HG02884 (cell line): ENCODE results near the gene SECISBP2.

Source experiments
- ATAC-seq: cut with Tn5 transposase; IDR thresholded peaks from one replicate; pipeline ENCODE4 v1.9.1; 2021; ENCODE audit warnings: mild to moderate bottlenecking, moderate library complexity; ENCODE audit not compliant: unreplicated experiment

SECISBP2 gene

DNA sequence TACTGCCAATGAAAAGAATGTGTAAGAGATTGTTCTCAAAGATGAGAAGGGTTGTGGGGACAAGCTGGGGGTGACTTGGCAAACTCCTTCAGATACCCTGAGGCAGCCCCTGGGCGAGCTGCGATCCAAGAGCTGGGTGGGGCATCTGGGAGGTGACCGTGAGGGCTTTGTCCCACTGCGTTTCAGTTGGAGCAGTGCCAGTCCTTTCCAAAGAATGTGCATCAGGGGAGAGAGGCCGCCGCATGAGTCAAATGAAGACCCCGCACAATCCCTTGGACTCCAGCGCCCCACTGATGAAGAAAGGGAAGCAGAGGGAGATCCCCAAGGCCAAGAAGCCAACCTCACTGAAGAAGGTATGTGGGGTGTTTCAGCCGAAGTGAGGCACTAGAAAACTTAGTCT, 28.4 kb downstream of the SECISBP2 start:
- no peak for ATAC-seq

DNA sequence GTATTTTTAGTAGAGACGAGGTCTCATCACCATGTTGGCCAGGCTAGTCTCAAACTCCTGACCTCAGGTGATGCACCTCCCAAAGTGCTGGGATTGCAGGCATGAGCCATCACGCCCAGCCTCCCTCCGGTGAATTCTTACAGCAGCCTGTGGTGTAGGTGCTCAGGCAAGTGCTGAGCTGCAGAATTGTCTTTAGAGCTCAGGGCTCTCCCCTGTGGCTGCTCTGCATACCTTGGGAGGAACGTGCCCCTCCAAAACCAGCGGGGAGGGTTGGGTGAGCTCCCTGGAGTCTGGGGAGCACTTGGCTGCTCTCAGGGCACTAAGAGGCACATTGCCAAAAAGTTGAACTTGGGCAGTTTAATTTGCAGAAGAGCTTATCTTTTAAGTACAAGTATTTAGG, 29.4 kb downstream of the SECISBP2 start:
- no peak for ATAC-seq

DNA sequence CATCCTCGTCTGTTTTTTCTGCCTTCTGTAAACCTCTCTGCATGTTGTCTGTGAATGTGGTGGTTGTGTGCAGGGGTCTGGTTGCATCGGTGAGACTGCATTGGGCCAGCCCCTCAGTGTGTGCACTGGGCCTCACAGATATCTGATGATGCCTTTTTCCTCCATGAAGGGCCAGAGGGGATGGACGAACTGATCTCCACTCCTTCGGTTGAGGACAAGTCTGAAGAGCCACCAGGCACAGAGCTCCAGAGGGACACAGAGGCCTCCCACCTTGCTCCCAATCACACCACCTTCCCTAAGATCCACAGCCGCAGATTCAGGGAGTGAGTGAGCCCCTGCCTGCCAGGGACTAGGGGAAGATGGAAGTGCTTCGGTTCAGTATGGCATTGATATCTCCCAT, 31.3 kb downstream of the SECISBP2 start:
- ATAC-seq, result no peak

DNA sequence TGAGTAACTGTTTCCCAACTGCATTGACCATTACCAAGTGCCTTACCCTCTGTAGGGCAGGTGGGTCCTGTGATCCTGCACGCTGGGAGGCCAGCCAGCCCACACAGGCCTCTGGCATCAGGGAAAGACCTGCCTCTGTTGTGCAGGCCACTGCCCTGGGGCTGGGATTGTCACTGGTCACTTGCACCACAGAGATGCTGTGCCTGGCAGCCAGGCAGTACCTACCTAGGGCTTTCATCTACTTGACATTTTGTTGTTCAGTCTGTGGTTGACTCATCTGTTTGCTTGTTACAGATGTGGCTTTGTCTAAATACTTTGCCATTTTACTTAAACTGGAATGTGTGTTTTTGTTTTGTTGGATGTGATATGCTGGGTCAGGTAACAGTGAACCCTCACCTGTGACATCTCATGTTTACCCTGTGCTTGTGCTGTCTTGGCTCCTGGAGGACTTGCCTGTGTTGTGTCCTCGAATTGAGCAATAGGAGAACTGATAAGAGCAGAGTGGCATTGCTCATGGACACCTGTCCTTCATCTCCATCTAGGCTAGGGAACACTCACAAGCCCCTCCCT, 32.8 kb downstream of the SECISBP2 start:
- no peak for ATAC-seq

DNA sequence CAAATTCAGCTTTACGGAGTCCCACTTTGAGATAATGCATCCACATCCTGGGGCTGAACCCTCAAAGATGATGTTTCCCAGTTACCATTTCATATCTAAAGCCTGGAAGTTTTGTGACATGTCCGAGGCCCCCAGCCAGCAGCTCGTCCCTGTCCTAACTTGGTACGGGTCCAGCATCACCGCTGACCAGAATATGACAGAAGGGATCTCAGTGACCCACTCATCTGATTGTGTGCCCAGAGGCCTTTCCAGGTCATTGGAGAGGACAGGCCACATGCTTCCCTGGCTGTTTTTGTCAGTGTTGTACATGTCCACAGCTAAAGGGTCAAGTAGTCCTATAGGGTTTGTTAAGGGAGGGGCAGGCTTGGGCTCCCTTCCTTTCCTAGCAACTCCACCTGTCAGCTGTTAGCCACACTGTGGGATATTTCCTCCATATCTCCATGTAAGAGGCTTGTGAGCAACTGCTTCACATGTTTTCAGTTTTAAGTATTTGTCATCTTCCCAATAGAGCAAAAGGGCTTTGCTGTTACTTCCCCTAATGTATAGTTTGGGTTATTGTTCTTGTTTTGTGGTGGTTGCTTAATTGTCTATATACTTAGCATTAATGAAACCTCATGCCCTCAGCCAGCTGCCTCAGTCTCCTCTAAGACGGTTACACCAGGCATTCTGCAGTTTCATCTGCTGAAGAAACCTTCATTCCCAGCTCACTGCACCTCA, 33.4 kb downstream of the SECISBP2 start:
- no peak for ATAC-seq

DNA sequence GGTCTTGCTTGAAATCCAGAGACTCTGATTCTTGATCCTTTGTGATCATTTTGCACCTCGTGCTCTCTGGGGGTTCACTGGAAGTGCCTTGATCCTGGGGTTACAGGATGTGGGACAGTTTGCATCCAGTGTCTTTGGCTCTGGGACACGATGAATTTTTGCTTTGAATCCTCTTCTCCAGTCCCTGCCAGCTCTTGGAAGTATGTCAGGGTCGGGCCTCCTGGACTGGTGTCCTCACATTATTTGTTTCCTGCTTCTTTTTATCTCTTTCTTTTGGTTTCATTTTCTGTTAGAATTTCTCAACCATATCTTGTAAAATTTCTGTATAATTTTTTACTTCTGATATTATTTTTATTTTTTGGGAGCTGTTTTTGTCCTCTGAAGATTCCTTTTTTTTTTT, 34.2 kb downstream of the SECISBP2 start:
- no peak for ATAC-seq

DNA sequence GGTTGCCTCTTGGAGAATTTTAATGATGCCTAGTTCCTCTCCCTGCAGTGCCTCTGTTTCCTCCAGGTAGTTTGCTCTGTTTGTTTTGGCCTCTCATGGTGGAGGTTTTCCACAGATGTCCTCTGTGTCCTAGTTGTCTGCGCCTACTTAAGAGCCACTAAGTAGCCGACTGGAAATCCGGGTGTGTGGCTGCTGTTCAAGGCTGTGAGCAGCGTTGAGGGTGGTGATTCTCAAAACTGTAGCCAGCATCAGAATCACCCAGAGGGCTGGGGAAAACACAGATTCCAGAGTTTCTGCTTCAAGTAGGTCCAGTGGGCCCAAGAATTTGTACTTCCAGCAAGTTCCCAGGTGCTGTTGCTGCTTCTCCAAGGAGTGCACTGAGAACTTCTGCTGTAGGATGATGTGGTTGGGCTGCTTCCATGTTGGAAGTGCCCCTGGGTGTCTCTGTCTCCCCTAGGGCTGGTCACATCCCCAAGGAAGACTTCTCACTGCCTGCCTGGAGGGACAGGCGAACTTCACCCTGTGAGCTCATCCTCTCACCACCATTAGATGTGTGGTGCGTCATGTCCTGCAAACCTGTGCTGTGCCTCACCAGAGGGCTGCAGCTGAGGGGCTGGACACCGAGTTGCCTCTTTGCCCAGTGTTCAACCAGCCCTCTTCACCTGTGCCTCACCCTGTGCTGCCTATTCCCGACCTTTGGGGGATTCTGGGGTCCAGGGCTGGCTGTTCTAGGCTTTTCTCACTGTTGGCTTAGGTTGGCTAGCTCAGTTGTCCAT, 34.8 kb downstream of the SECISBP2 start:
- no peak for ATAC-seq

DNA sequence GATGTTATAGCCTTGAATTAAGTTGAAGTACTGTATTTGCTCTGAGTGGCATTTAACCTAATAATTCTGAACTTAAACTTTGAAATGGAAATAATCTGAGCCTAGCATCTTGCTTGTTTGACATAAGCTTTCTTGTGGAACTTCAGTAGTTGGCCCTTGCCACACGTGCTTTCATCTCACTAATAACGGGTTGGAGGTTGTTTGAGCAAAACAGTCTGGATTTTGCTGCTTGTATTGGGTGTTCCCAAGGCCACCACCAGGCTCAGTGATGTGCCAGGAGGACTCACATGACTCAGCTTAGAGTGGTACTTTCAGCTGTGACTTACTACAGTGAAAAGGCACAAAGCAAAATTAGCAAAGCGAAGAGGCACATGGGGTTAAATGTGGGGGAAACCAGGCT, 35.7 kb downstream of the SECISBP2 start:
- ATAC-seq, result no peak

DNA sequence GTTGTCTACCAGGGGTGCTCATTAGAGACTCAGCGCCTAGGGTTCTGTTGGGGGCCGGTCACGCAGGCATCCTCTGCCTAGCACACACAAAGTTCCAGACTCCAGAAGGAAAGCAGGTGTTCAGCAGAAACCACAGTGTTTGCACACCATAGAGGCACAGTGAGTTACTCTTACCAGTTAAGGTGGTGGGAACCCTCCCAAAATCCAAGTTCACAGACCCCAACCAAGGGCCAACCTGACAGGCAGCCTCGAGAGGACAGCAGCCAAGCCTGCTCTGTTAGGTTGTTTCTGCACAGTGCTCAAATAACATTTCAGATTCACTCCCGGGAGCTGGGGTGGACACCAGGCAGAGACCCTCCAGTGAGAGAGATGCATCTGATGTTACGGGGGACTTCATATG, 36.2 kb downstream of the SECISBP2 start:
- no peak for ATAC-seq

DNA sequence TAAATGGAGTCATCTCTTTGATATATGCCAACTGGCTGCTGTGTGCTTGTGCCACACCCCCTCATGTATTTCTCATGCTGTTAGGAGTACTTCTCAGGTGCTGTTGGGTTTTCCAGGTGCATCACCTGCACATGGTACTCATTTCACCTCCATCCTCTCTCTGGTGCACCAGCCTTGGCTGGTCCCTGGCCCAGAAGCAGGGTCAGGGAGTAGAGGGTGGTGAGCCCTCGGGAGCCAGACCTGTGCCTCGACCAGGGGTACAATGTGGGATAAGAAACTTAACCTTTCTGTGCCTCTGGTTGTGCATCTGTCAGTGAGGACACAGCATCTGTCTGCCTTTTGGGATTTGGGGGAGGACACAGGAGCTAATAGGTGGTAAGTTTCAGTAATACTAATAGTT, 38.5 kb downstream of the SECISBP2 start:
- ATAC-seq, result no peak

DNA sequence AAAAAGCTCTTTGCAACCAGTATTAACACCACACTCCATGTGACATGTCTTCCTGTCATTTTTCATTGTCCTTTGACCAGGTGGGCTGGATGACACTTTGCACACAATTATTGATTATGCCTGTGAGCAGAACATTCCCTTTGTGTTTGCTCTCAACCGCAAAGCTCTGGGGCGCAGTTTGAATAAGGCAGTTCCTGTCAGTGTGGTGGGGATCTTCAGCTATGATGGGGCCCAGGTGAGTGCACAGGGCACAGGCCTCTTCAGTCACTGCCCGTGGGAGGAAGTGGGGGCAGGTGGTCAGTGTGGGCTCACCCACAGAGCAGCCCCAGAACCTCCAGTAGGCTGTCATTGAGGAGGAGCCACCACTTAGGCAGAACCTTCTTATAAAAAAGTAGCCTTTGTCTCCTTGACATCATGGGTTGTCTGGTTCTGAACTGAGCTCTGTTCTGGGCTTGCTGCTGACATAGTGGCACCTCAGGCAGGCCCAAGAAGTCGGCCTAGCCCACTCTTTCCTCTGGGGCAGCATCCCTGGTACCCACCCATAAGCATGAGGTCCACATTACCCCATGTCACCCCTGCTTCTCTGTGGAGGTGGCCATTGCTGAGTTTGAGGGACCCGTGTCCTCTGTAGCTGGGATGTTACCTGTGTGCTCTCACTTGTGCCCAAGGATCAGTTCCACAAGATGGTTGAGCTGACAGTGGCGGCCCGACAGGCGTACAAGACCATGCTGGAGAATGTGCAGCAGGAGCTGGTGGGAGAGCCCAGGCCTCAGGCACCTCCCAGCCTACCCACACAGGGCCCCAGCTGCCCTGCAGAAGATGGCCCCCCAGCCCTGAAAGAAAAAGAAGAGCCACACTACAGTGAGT, 39.3 kb downstream of the SECISBP2 start:
- no peak for ATAC-seq

DNA sequence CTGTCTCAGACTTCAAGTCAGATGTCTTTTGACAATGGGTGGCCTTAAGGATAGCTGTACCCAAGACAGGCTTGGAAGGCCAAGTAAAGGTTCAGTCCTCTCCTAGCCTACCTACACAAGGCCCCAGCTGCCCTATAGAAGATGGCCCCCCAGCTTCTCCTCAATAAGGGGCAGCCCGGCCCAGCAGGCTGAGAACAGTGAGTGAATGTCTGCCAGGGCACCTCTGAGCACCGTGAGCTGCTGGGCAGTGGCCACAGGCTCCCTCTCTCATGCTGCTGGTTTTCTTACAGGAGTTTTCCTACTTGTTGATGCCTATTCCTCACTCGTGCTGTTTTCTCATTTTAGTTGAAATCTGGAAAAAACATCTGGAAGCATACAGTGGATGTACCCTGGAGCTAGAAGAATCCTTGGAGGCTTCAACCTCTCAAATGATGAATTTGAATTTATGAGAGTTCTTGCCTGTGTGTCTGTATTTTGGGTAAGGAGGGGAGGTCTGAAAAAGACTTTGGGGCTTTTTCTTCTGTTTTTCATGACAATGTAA, 40.1 kb downstream of the SECISBP2 start:
- no peak for ATAC-seq

DNA sequence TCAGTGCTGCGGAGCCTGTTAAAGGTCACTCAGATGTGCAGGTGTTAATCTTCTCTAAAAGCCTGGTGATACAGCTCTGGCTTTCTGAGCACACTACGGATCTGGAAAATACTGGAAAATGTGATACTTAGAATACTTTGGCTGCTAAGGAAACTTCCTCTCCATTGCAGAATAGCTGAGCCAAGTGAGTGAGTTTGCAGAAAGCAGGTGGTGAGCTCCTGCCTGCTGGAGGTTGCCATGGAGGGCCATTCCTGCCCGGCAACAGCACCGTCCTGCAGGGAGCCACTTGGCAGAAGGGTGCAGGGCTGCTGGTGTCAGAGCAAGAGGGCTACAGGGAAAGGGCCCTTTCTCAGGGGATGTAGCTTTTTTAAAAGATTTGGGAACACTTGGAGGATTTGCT, 40.7 kb downstream of the SECISBP2 start:
- no peak for ATAC-seq

DNA sequence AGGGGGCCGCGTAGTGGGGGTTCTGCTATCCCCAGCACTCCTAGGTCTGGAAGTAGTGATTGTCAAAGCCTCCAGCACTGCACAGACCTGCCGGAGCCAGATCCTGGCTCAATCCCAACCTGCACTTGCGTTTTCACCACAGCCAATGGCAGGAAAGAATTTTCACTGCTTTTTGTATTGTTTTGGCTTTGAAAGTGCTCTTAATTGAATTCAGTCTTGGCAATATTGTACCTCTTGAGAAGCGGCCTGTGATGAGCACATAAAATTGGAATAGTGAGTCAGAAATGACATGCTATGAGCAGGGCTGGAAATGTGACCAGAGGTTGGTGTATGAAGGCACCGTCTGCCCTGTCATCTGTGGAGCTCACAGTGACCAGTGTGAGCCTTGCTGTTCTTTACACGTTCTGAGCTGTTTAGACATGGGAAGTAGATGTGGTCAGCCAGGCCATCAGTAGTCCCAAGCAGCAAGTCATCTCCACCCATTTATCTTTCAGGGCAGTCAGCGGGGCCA, 41.5 kb downstream of the SECISBP2 start:
- no peak for ATAC-seq

DNA sequence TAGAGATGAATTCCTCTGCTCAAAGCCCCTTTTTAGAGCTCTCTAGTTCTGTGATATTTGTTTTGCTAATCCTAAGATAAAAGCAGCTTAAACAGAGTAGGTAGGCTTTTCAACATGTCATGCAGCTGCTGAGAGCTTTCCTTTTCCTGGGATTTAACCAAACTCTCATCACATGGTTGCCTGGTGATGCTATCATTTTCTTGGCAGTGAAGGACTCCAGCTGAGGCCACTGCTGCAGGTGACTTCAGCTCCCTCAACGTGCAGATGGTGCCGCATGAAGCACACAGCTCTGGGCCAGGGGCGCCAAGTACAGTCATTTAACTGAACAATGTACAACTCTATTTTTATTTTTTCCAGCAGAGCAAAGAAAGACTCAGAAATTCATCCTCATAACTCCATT, 42.2 kb downstream of the SECISBP2 start:
- no peak for ATAC-seq

DNA sequence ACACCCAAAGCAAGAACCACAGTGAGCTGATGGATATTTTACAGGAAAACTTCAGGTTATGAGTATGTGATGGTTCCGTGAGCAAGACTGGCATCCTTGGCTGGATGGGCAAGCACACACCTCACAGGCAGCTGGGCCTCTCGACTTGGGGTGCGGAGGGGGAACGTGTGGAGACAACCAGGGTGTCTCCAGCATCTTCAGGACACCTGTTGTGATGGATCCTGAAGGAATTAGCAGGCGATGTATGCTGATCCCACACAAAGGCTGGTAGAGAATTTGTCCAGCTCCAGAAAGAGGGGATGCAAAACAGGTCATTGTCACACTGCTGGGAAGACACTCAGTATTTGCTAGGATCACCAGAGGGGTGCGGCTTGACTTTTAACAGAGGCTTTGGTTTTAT, 42.7 kb downstream of the SECISBP2 start:
- ATAC-seq, result no peak

DNA sequence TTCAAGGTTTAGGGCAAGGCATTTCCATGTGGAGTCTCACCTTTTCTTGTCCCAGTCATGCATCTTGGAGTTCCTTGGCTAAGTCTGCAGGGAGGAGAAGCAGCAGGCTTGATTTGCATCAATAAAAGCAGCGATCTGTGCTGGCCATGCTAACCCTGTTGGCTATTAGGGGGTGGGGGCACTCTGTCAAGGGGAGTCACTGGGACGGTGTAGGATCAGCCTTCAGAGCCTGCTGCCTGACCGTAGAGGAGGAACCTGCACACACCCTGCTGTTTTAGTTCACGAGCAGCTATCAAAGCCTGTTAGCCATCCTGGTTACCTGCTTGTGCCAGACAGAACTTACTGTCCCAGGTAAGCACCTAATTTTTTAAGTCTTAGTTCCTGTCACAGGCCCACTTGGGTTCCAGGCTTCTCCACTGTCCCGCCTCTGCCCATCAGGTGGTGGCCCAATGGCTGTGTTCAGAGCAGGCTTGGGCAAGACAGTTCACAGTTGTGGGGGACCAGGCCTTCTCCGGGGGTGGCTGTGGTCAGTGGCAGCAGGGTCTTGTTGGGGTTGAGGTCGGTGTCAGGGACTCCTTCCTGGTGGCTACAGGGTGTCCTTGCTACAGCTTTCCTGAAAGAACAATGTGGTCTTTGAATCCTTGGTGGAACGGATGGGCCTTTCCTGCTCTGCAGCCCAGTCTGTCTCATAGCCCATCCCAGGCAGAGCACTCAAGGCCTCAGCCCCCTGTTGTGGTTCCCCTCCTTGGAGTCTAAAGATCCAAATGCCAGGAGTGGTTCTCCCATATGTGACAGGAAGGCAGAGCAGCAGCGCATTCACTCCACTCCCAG, 43.7 kb downstream of the SECISBP2 start:
- no peak for ATAC-seq

DNA sequence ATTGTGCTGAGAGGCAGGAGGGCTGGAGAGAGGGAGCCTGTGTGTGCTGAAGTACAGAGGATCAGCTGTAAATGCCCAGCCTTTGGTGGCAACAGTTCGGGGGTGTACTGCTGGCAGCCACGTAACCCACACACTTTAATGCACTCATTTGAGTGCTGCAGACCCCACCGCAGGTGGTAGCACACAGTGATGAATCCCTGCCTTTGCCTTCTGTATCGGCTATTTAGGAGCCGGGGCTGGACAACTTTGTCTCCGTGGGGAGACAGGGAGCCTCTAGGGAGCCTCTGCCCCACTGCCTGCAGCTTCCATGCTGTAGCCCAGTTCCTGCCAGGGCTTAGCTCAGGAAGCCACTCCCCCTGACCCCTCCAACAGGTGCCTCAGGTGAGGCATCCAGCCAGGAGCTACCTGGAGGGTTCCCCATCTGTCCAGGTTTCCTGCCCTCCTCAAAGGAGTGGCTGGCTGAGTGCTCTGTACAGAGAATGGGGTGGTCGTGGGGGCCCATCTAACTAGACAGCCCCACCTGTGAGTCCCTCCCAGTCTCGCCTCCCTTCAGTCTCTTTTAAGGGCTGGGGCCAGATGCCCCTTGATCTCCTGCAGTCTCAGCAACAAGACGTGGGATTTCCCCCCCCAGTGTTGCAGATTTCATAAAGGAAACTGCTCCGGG, 44.5 kb downstream of the SECISBP2 start:
- no peak for ATAC-seq

DNA sequence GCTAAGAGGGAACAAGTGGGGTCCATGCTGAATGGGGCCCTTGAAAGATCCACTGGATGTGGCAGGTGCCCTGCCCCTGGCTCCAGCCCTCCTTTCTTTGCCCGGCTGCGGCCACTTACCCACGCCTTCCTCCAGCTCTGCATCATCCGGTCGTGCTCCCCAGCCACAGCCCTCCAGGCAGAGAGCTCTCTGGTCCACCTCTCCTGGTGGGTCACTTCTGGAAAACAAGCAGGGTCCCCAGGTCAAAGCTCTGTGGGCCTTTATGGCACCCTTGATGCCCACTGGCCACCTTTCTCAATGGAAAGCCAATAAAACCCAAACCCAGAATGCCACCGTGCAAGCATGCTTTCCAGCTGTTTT, 45.0 kb downstream of the SECISBP2 start:
- ATAC-seq, result no peak
